ENCODE data around the gene SEMA4F. TPM values are rescaled to one million over a fixed set of nuclear protein-coding genes. Genes with fewer than 3 reads are reported as not detected.
A peak's percentile ranks its signal among the peaks of the same experiment; 100 is the strongest.

SEMA4F gene
- polyA plus RNA-seq, 3 donors: 0.16 to 0.44 (median 0.43) TPM

DNA sequence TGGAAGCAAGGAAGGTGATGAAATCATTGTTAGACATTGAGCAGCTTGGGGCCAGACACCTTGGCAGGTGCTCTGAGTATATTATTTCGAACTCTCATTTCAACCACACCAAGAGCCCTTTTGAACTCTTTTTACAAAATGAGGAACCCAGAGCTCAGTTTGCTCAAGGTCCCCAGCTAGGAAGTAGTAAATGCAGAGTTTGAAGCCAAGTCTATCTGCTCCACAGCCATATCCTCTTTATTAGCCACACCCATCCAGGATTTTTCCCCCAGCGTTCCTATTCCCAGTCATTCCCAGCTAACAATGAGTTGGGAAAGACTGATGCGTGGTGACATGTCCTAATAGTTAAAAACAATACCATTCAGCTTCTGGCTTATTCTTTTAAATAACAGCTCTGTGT, 40.2 kb downstream of the SEMA4F start:
- H3K27me3 ChIP-seq (ENCODE audit: control insufficient read depth in 2 of 2, insufficient read depth in 2 of 2, low read length in 2 of 2): peaks cover 2 to 5% of the 10 kb centered on the region in 2 donors
- peak overlapping the region in 1 of 2 donors; percentile 53 for H3K27ac ChIP-seq (ENCODE audit: low read depth in 1 of 2, low read length in 2 of 2)
- H3K4me2 ChIP-seq (replicated peaks; ENCODE audit: extremely low read depth, low read length, poor library complexity, severe bottlenecking): peak overlapping the region; percentile 18
- no peaks in the 10 kb centered on the region for H3K9me3 ChIP-seq (replicated peaks in 1 of 2; ENCODE audit: control insufficient read depth in 1 of 2, insufficient read depth in 1 of 2, low read length in 2 of 2)
- peak overlapping the region in 3 of 7 donors; percentile 20 to 51 (median 30) for H3K27ac Mint-ChIP-seq
- H3K4me1 ChIP-seq (ENCODE audit: control insufficient read depth in 1 of 2, insufficient read depth in 2 of 2, low read length in 2 of 2): peaks cover 18 to 19% of the 10 kb centered on the region in 2 donors
- H3K36me3 Mint-ChIP-seq: no peaks in the 10 kb centered on the region
- no peaks in the 10 kb centered on the region for H4K20me1 ChIP-seq (ENCODE audit: insufficient read depth, low read length)
- intact Hi-C loops (cut with micrococcal nuclease): loop anchor here (5.0 to 10.0 kb wide), 2 partner anchors 183 to 941 kb away; no protein-coding TSS in a partner anchor
- peak overlapping the region in 1 of 2 donors; percentile 57 for H3K4me3 Mint-ChIP-seq
- peaks cover 0 to 5% (median 0%) of the 10 kb centered on the region in 3 donors for H3K27me3 Mint-ChIP-seq (ENCODE audit: low read depth in 3 of 3)
- H3K4me3 ChIP-seq (replicated peaks in 1 of 3; ENCODE audit: low read depth in 2 of 3, low read length in 3 of 3): peak overlapping the region in 1 of 3 experiments; percentile 9
- no peaks in the 10 kb centered on the region for H3K9me3 Mint-ChIP-seq
- TF ChIP-seq CTCF (IDR thresholded peaks at IDR 0.05): no peak
- WGBS (ENCODE audit: insufficient coverage): no CpG with 5 or more reads among the region's 3 CpGs
- peak; percentile 21 to 37 (median 21) for DNase-seq
- H3K9ac ChIP-seq (ENCODE audit: insufficient read depth, low read length, poor library complexity, severe bottlenecking): no peak overlapping the region
- H3K36me3 ChIP-seq (replicated peaks in 1 of 2; ENCODE audit: control insufficient read depth in 1 of 2, insufficient read depth in 2 of 2, low read length in 2 of 2): no peaks in the 10 kb centered on the region
- no peak overlapping the region for H2AFZ ChIP-seq (ENCODE audit: insufficient read depth, low read depth, low read length, poor library complexity, severe bottlenecking)
- peaks cover 16% of the 10 kb centered on the region for H3K4me1 Mint-ChIP-seq
- H3K79me2 ChIP-seq (ENCODE audit: insufficient read depth, low read length): no peaks in the 10 kb centered on the region

- no peaks in the 10 kb centered on the region for H3K79me2 ChIP-seq (ENCODE audit: insufficient read depth, low read length)
- no peaks in the 10 kb centered on the region for H4K20me1 ChIP-seq (ENCODE audit: insufficient read depth, low read length)
- H3K36me3 ChIP-seq (replicated peaks in 1 of 2; ENCODE audit: control insufficient read depth in 1 of 2, insufficient read depth in 2 of 2, low read length in 2 of 2): no peaks in the 10 kb centered on the region
- no peak overlapping the region for H3K4me2 ChIP-seq (replicated peaks; ENCODE audit: extremely low read depth, low read length, poor library complexity, severe bottlenecking)
- DNase-seq: no peak
- H3K27ac Mint-ChIP-seq: no peak overlapping the region
- no peak overlapping the region for H3K27ac ChIP-seq (ENCODE audit: low read depth in 1 of 2, low read length in 2 of 2)
- no peaks in the 10 kb centered on the region for H3K27me3 ChIP-seq (ENCODE audit: control insufficient read depth in 2 of 2, insufficient read depth in 2 of 2, low read length in 2 of 2)
- no peaks in the 10 kb centered on the region for H3K9me3 ChIP-seq (replicated peaks in 1 of 2; ENCODE audit: control insufficient read depth in 1 of 2, insufficient read depth in 1 of 2, low read length in 2 of 2)
- H3K27me3 Mint-ChIP-seq (ENCODE audit: low read depth in 3 of 3): peaks cover 0 to 4% (median 0%) of the 10 kb centered on the region in 3 donors
- H3K4me3 ChIP-seq (replicated peaks in 1 of 3; ENCODE audit: low read depth in 2 of 3, low read length in 3 of 3): no peak overlapping the region
- H3K4me1 ChIP-seq (ENCODE audit: control insufficient read depth in 1 of 2, insufficient read depth in 2 of 2, low read length in 2 of 2): peaks cover 23 to 24% of the 10 kb centered on the region in 2 donors
- H3K9ac ChIP-seq (ENCODE audit: insufficient read depth, low read length, poor library complexity, severe bottlenecking): no peak overlapping the region
- H3K4me1 Mint-ChIP-seq: peaks cover 21% of the 10 kb centered on the region
- H3K9me3 Mint-ChIP-seq: no peaks in the 10 kb centered on the region
- H2AFZ ChIP-seq (ENCODE audit: insufficient read depth, low read depth, low read length, poor library complexity, severe bottlenecking): no peak overlapping the region
- TF ChIP-seq CTCF (IDR thresholded peaks at IDR 0.05): no peak
- H3K36me3 Mint-ChIP-seq: no peaks in the 10 kb centered on the region
- no peak overlapping the region for H3K4me3 Mint-ChIP-seq
- intact Hi-C loops (cut with micrococcal nuclease): loop anchor here in 1 of 2 donors (10.0 kb wide), 1 partner anchor 939 kb away; no protein-coding TSS in a partner anchor
- 100% methylated on average over 1 of the region's 4 CpGs for WGBS (ENCODE audit: insufficient coverage)
These were observed 41.6 kb downstream of the SEMA4F start for GRCh38 chr2:74695663-74696062.

All from CD14-positive monocyte (primary cell).